Measurements from ENCODE around the gene SLAMF1.

SLAMF1 gene

DNA sequence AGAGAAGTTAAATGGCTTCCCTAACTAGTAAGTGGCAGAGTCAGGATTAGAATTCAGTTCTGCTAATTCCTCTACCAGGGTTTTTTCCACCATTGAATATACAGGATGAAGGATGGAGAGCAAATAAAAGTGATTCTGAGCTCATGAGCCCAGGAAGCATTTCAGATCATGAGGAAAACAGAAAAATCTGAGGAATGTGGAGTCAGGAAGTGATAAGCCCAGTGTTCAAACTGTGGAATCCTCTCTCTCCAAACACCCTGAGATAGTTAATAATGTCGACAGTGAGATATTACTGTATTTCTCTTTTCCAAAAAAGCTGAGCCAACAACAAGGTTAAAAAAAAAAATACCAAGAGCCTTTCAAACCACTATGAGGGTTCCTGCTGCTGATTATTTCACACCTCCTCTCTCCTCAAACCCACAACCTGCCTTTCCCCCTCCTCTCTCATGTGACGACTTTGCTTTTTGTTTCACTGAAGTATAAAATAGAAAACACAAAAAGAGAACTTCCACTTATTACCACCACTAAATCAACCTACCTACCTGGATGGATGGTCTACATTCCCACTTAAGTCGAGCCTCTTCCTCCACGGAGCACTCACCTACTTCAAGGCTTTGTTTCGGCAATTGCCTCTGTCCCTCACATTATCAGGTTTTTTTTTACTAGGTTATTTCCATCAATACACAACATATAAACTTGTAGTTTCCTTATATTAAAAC, 8.9 kb downstream of the SLAMF1 start:
- H3K27ac ChIP-seq: no peak overlapping the region
- TF ChIP-seq, protein P1, sequence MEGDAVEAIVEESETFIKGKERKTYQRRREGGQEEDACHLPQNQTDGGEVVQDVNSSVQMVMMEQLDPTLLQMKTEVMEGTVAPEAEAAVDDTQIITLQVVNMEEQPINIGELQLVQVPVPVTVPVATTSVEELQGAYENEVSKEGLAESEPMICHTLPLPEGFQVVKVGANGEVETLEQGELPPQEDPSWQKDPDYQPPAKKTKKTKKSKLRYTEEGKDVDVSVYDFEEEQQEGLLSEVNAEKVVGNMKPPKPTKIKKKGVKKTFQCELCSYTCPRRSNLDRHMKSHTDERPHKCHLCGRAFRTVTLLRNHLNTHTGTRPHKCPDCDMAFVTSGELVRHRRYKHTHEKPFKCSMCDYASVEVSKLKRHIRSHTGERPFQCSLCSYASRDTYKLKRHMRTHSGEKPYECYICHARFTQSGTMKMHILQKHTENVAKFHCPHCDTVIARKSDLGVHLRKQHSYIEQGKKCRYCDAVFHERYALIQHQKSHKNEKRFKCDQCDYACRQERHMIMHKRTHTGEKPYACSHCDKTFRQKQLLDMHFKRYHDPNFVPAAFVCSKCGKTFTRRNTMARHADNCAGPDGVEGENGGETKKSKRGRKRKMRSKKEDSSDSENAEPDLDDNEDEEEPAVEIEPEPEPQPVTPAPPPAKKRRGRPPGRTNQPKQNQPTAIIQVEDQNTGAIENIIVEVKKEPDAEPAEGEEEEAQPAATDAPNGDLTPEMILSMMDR (conservative IDR thresholded peaks at IDR 0.05): no peak
- TF ChIP-seq ZFX (IDR thresholded peaks at IDR 0.05): no peak

DNA sequence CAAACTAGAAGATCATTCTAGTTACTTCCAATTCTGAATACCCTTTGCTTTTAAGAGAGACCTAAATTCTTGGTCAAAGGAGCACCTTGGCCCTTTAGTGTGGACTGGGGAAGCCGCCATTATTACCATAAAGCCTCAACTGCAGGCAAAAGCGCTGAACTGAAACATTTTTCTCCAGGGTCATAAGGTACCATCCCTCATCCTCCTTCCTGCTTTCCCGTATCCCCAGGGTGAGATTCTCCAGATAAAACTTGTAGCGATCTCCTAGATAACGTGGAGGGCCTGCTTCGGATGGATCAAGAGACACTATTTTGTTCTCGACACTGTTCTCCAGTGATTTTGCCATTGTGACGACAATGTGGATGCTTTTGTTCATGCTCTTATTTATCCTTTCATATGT, 9.8 kb downstream of the SLAMF1 start:
- TF ChIP-seq ZFX (IDR thresholded peaks at IDR 0.05): no peak
- TF ChIP-seq, protein P1 (conservative IDR thresholded peaks at IDR 0.05): no peak

DNA sequence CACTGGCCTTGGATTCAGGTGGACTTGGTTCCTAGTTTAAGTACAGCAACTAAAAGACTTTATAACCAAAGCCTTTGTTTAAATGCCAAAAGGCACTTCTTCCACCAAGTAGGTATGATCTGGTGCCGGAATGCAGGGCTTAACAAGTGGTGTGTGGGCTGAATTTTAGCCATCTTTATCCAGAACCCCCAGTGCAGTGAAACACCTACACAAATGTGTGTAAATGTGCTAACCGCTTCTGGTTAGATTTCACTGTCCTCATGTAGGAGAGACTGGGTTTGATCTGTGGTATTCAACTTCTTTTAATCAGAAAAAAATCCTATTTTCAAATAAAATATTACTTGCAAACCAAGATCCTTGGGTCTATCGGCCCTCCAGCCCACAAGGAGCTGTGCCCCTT, 10.3 kb downstream of the SLAMF1 start:
- TF ChIP-seq ZFX (IDR thresholded peaks at IDR 0.05): no peak
- TF ChIP-seq, protein P1 (conservative IDR thresholded peaks at IDR 0.05): no peak
- H3K27ac ChIP-seq: no peak overlapping the region

More for the DNA sequence above, 9.8 kb downstream of the SLAMF1 start:
- no peak overlapping the region for H3K27ac ChIP-seq

DNA sequence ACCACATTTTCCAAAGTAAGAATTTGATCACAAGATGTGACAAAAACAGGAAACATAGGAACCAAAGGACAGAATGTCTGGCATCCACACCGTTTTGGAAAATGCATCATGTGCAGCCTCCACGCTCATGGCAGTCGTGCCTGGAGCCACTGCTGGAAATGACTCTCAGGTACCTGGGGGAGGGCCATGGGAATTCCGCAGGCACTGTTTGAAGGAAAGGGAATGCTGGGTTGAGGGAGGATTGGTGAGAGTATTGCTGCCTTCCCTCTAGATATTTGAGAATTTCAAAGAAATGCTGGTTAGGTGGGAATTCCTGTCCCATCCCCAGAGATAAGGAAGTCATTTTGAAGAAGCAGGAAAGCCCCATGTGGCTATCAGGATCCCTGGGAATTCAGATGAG, 10.8 kb downstream of the SLAMF1 start:
- no peak overlapping the region for H3K27ac ChIP-seq
- TF ChIP-seq, protein P1 (conservative IDR thresholded peaks at IDR 0.05): no peak
- TF ChIP-seq ZFX (IDR thresholded peaks at IDR 0.05): no peak

DNA sequence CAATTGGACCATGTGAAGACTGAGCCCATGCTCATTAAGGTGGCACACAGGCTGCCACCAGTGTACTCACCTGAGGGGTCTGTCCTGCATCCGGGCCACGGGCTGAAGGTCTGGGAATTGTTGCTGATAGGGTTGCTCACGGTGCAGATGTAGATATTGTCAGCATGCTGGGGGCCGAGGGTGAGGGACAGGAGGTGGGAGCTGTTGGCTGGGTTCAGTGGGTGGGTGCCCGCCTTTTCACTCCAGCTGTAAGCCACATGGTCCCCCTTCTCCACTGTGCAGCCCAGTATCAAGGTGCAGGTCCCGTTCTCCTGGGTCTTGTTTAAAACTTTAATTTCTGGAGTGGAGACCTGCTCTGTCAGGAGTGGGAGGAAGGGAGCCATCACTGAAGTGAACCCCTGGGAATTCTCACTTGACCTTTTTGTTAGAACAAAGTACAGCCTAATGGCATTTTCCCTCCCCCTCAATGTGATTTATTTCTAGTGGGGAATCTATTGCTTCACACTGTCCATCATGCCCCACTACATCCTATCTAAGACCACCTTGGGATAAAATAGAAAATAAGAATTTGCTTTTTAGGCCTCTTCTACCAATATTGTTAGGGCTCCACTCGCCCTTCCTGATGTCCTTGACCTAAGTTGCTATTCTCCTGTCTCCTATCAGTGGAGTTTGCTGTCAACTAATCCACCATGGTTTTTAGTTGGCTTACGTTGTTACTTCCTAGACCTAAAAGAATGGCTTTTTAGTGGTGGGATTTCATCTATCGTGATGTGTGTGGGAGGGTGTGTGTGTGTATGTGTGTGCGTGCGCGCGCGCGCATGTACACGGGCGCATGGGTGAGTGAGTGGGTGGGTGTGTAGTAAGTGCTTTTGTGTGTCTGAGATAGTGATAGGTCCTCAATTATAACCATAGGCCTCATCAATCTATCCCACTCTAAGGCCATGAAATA, 12.0 kb downstream of the SLAMF1 start:
- H3K27ac ChIP-seq: no peak overlapping the region
- TF ChIP-seq ZFX (IDR thresholded peaks at IDR 0.05): no peak
- TF ChIP-seq, protein P1 (conservative IDR thresholded peaks at IDR 0.05): no peak

DNA sequence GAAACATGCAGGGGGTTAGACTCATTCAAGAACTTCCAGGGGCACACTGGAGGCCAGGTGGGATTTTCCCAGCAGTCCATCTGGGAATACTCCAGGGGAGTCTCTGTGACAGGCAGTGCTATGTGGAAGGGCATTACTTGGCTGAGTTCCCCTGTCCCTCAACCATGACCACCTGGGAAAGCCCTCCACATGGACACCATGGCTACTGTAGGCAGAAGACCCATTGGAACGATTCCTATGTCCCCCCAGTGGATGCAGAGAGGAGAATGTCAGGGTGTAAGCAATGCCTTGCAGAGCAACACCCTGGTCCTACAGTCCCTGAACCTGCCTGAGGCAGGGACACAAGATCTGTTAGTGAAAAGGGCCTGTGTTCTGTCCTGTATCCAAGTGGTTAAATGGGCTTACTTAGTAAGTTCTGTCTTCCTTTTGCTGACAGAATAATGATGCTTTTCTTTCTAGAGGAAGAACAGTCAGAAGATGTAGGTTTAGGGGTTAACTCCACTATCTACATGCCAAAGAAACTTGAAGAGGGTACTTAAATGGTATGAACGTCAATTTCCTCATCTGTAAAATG, 13.4 kb downstream of the SLAMF1 start:
- TF ChIP-seq, protein P1 (conservative IDR thresholded peaks at IDR 0.05): no peak
- TF ChIP-seq ZFX (IDR thresholded peaks at IDR 0.05): no peak
- no peak overlapping the region for H3K27ac ChIP-seq

All from C4-2B (cell line).